GM19452 (cell line): ENCODE measurements around the gene CLIC5.

Experiments used
- ATAC-seq: cut with Tn5 transposase; IDR thresholded peaks from one replicate; pipeline ENCODE4 v1.9.1; 2021; ENCODE audit not compliant: unreplicated experiment

The CLIC5 gene

GRCh38 chr6:46036911-46037310, 21.3 kb upstream of the CLIC5 start:
- ATAC-seq = no peak

- no peak for ATAC-seq
These were observed 19.6 kb upstream of the CLIC5 start for GRCh38 chr6:46035242-46035641.

GRCh38 chr6:46032110-46032998, 16.7 kb upstream of the CLIC5 start:
- no peak for ATAC-seq

GRCh38 chr6:46029602-46030001, 13.9 kb upstream of the CLIC5 start:
- no peak for ATAC-seq

GRCh38 chr6:46026307-46026706, 10.6 kb upstream of the CLIC5 start:
- ATAC-seq = no peak

- no peak for ATAC-seq
These were observed 9.9 kb upstream of the CLIC5 start for GRCh38 chr6:46025573-46025972.

DNA sequence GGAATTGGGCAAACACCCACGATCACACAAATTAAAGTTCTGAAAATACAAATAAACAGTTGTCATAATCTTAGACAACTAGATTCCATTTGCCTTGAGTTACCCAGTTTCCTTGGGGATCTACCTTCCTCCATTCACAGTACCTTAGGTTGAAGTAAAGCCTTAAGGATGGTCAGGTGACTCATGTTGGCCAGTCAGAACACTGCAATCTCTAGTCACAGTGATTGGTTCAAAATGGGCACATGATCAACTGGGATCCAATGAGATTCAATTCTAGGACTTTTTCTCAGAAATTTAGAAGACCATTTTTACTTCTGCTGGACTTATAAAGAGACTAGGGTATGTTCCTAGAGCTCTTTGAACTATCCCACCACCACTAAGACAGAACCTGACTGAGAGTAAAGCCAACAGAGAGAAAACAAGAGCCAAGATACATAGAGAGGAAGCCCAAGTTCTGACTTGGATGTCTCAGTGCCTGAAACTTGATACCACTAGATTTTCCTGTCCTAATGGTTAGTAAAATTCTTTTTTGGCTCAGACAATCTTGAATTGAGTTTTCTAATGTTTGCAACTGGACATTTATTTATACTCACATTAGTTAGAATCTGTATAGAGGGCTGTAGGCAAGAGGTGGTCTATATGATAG, 8.6 kb upstream of the CLIC5 start:
- ATAC-seq = no peak

DNA sequence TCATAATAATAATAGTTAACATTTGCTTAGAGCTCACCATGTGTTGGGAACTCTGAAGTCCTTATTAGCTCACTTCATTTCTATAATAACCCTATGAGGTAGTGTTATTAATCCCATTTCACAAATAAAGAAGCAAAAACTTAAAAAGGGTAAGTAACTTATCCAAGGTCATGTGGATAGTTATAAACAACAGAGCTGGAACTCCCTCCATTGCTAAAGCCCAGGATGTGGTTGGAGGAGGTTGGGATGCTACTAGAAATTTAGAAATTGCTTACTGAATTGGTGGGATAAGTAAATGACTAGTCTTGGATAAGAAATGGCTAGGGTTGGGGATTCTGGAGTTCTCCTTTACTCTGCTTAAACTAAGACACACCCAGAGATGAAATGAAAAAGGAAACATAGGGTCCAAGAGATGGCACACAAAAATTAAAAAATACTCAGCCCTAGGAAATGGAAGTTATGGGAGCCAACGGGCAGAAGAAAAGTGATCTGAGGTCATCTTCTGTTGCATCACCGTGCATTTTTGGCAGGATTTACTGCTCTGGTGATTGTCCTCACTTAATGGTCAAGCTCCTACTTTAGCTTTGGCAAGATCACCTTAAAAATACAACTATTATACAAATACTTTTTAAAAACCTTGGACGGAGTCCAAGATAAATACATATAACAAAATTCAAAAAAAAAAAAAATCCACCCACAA, 7.7 kb upstream of the CLIC5 start:
- ATAC-seq = no peak

DNA sequence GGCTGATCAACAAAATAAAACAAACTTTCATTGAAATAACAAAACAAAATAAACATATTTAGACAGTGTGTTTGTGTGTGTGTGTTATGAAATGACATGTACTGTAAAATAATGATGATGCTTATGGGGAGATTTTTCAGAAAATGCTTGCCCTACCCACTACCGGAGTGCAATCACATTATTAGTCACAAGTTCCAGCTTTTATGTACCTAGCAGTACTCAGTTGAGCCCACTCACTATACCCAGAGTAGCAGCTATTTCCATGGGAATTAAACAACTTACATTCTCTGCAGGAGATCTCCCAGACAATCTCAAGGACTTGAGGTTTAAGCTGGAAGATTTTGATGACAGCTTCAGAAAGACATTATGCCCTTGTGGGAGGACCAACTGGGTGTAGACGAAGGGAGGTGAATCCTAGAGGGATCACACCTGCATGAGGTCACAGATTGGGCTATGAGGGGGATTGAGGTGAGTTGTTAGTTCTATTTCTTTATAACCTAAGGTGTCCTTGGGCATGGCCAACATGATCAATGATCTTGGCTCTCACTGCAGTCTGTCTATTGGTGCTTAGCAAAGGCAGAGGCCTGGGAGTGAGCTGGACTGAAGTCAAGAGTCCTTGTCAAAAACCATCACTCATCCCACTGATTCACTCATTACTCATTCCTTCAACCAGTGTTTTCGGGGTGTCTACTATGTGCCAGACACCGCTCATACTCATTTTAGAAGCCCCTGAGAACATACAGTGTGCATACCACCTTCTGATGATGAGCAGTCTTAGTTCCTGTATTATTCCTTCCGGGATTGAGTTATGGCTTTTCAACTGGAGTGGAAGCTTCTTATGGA, 6.7 kb upstream of the CLIC5 start:
- no peak for ATAC-seq

DNA sequence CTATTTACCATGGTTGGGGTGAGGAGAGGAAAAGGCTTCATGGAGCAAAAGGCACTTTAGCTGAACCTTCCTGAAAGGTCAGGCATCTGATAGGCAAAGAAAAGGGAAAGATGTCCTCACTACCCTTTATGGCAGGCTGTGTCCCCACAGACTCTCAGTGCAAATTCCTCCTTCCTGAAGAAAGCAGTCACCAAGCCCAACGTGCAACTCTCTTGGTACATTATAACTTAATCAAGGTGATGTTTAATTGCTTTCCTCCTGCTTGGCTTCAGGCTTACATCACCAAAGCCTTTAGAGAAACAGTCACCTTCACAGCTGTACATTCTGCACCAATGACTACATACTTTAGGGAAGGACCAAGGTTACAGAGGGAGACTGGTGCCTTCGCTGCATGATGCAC, 2.1 kb upstream of the CLIC5 start:
- no peak for ATAC-seq

- no peak for ATAC-seq
These were observed 476 bp upstream of the CLIC5 start for GRCh38 chr6:46016063-46016608.

- ATAC-seq = no peak
These were observed 1.0 kb downstream of the CLIC5 start for GRCh38 chr6:46014511-46015118.

DNA sequence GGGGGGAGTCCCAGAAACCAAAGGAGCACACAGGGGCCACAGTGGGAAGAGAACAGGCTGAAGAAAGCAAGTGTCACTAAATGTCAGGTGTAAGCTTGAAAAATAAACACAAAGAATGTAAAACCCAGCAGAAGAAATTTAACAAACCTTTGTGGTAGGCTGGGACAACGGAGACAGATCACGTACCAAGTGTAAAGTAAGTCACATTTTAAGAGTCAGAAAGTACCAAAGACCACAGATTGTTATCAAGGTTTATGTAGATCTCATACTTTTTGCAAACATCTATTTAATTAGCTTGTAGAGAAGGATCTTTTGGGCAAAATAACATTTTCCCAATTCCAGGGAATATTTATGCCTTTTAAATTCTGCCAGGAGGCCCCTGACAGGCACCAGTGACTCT, 1.6 kb downstream of the CLIC5 start:
- ATAC-seq = no peak

DNA sequence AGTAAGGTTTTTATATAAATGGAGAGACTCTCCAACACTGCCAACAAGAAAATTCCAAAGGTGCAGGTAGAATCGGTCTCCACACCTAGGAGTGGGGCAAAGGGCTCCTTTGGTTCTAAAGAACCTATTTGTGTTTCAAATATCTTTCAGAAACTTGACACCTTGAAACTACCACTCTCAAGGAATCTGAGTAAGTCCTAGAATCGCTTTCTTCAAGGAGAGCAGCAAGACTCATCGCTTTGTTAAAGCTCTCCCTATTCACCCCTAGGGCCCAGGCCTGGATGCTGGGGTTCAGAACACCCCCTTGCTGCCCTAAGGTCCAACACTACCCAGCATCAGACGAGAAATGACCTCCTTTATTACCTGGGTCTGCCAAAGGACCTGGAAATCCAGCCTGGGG, 2.0 kb downstream of the CLIC5 start:
- ATAC-seq = no peak

GRCh38 chr6:46012834-46013233, 2.8 kb downstream of the CLIC5 start:
- no peak for ATAC-seq

DNA sequence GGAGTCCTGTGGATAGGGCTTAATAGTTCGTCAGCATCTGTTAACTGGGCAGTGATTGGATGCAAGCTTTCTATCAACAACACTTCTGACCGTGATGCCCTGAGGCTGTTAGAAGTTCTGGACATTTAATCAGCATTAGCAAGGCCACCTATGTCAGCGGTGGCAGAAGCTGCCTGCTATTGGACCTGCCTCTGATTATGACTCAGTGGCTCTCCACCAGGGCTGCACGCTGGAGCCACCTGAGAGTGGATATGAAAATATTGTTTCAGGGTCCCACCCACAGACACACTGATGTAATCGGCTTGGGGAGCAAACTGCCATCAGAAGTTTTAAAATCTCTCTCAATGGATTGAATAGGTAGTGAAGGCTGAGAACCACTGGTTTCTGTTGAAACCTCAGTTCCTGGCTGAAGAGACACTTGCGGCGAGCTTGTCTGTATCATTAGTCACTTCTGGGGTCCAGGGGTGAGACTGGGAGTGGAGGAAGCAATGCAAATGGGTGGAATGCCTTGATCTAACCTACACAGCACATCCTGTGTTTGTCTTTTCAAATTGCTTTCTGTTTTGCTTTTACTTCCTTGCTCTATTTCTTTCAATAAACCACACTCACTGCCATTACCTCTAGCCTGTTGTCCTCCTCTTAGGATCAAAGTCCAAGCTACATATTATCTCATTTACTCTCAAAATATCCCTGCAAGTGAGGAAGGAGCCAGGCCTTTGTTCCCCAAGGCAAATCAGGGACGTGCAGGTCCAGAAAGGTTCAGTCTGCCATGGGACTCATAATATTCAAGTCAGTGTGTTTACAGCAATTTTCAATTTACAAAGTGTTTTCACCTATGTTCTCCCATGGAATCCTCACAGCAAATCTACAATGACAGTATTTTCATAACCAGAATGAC, 4.2 kb downstream of the CLIC5 start:
- ATAC-seq = peak; percentile 96

GRCh38 chr6:46010771-46011170, 4.9 kb downstream of the CLIC5 start:
- no peak for ATAC-seq

DNA sequence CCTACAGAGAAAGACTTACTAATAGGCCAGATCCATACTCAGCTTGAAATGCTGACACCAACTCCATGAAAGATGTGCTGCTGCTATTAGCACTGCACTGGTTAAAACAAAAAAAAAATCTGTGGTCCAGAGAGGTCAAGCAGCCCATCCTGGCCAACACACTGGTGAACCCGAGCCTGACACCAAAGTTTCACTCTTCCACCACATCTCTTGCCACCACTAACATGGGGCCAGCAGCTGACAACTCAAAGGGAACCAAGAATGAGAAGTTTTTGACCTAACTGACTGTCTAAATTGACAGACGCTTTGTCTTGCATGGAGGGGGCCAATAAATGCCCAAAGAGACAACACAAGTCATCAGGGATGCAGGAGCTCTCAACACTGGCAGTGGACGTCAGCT, 5.4 kb downstream of the CLIC5 start:
- no peak for ATAC-seq

- ATAC-seq = no peak
These were observed 13.4 kb downstream of the CLIC5 start for GRCh38 chr6:46002264-46002663.
